Liver (tissue), 3 donors: Measurements from ENCODE around the gene PAPPA2.

Experiments
- JUND ChIP-seq, 2 donors: IDR thresholded peaks; 2 replicates each; pipeline ENCODE4 v1.6.1; 2016; ENCODE audit warnings: antibody characterized with exemption in 2 of 2
- TF ChIP-seq, protein P1 (sequence below): fragments of 150-350 bp; IDR thresholded peaks from 2 replicates; pipeline ENCODE4 v1.5.1; 2017; ENCODE audit warnings: improper control_type of control experiment, low read depth, low read length; ENCODE audit not compliant: missing input control
- TF ChIP-seq, protein P2 (sequence below): IDR thresholded peaks from 2 replicates; pipeline ENCODE4 v1.6.1; 2016; ENCODE audit warnings: antibody characterized with exemption
- donor health status: healthy.
- donor health status: healthy.

DNA sequence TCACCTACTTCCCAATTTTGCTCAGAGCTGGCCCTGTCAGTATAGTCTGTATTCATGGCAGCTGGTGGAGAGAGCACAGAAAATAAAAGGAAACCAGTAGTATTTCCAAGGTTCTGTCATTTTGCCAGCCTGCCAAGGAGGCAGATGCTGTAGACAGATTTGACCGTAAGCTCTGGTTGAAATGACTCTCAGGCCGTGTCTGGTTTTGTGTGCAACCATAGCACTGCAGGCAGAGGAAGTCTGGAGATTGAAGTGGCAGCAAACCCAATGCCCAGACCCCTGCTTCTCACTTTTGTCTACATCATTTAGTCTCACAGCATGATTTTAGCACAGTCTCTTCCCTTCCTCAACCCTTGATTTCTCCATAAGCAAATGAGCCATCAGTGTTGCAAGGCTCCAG lies 291.7 kb downstream of the PAPPA2 start:
- TF ChIP-seq, protein P1, sequence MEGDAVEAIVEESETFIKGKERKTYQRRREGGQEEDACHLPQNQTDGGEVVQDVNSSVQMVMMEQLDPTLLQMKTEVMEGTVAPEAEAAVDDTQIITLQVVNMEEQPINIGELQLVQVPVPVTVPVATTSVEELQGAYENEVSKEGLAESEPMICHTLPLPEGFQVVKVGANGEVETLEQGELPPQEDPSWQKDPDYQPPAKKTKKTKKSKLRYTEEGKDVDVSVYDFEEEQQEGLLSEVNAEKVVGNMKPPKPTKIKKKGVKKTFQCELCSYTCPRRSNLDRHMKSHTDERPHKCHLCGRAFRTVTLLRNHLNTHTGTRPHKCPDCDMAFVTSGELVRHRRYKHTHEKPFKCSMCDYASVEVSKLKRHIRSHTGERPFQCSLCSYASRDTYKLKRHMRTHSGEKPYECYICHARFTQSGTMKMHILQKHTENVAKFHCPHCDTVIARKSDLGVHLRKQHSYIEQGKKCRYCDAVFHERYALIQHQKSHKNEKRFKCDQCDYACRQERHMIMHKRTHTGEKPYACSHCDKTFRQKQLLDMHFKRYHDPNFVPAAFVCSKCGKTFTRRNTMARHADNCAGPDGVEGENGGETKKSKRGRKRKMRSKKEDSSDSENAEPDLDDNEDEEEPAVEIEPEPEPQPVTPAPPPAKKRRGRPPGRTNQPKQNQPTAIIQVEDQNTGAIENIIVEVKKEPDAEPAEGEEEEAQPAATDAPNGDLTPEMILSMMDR, result no peak
- TF ChIP-seq, protein P2, sequence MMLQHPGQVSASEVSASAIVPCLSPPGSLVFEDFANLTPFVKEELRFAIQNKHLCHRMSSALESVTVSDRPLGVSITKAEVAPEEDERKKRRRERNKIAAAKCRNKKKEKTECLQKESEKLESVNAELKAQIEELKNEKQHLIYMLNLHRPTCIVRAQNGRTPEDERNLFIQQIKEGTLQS, result no peak
- no peak for TF ChIP-seq JUND (IDR thresholded peaks at IDR 0.05)
